RKO (cell line): ENCODE measurements around the gene PSG4.
"Not testable (repeated sequence)": the region's sequence is repeated elsewhere in the genome, so short reads cannot be mapped to it uniquely, and the experiment has no call there.

ENCODE experiments used
- DNase-seq: peaks from one replicate; pipeline ENCODE4 v3.0.0-alpha.2; 2016; ENCODE audit warnings: low spot score

Gene PSG4

GRCh38 chr19:43205471-43206105 is at the start of gene PSG4:
Gene PSG4 (minus strand): TSS chr19:43205638. CDS start chr19:43205536, 102 bp downstream.
- DNase-seq = not testable (repeated sequence)

- DNase-seq = not testable (repeated sequence)
Observed at GRCh38 chr19:43251428-43251827, 46.0 kb upstream of the PSG4 start.

- not testable (repeated sequence) for DNase-seq
Observed at GRCh38 chr19:43250296-43250695, 44.9 kb upstream of the PSG4 start.

GRCh38 chr19:43248635-43249002 is 43.2 kb upstream of the PSG4 start:
- not testable (repeated sequence) for DNase-seq

GRCh38 chr19:43247243-43247880 is 41.9 kb upstream of the PSG4 start:
- not testable (repeated sequence) for DNase-seq

- not testable (repeated sequence) for DNase-seq
Observed at GRCh38 chr19:43245848-43246247, 40.4 kb upstream of the PSG4 start.

- not testable (repeated sequence) for DNase-seq
Observed at GRCh38 chr19:43242211-43242610, 36.8 kb upstream of the PSG4 start.

GRCh38 chr19:43238213-43238612 is 32.8 kb upstream of the PSG4 start:
- DNase-seq = peak; percentile 1

- DNase-seq = not testable (repeated sequence)
Observed at GRCh38 chr19:43235686-43236085, 30.2 kb upstream of the PSG4 start.

- peak; percentile 51 for DNase-seq
Observed at GRCh38 chr19:43229315-43229714, 23.9 kb upstream of the PSG4 start.

- not testable (repeated sequence) for DNase-seq
Observed at GRCh38 chr19:43228730-43229129, 23.3 kb upstream of the PSG4 start.

GRCh38 chr19:43226986-43227385 is 21.5 kb upstream of the PSG4 start:
- DNase-seq = not testable (repeated sequence)

GRCh38 chr19:43224855-43225253 is 19.4 kb upstream of the PSG4 start:
- DNase-seq = no peak

- not testable (repeated sequence) for DNase-seq
Observed at GRCh38 chr19:43224201-43224854, 18.9 kb upstream of the PSG4 start.

- DNase-seq = not testable (repeated sequence)
Observed at GRCh38 chr19:43221891-43222290, 16.5 kb upstream of the PSG4 start.

GRCh38 chr19:43219136-43219535 is 13.7 kb upstream of the PSG4 start:
- not testable (repeated sequence) for DNase-seq

- DNase-seq = not testable (repeated sequence)
Observed at GRCh38 chr19:43215881-43216280, 10.4 kb upstream of the PSG4 start.

GRCh38 chr19:43207991-43208390 is 2.6 kb upstream of the PSG4 start:
- DNase-seq = no peak

- DNase-seq = peak; percentile 7
Observed at GRCh38 chr19:43207174-43207573, 1.7 kb upstream of the PSG4 start.

- DNase-seq = not testable (repeated sequence)
Observed at GRCh38 chr19:43203611-43204010, 1.8 kb downstream of the PSG4 start.

- not testable (repeated sequence) for DNase-seq
Observed at GRCh38 chr19:43201891-43202290, 3.5 kb downstream of the PSG4 start.

- peak; percentile 1 for DNase-seq
Observed at GRCh38 chr19:43201337-43201801, 4.1 kb downstream of the PSG4 start.
